Natural killer cell (primary cell): ENCODE results near the gene DTNB. TPM values are rescaled to one million over a fixed set of nuclear protein-coding genes. Genes with fewer than 3 reads are reported as not detected.

ENCODE experiments used
- ATAC-seq, 3 donors: fragments of 150-1000 bp in 2 of 3; fragments of 200-7000 bp in 1 of 3; cut with Tn5 transposase; 1 replicate in 1 of 3; 2 replicates in 2 of 3; pipeline ENCODE4 v1.10.0; 2021; ENCODE audit warnings: mild to moderate bottlenecking in 2 of 3, moderate library complexity in 2 of 3
- DNase-seq, 2 donors: peaks; one replicate each; pipeline versions ENCODE4 v3.0.0 to v3.0.0-alpha.2; 2013 to 2021; ENCODE audit warnings: mixed read lengths in 1 of 2
- H3K27ac ChIP-seq: one replicate; pipeline ENCODE4 v1.5.1; 2013; ENCODE audit warnings: mild to moderate bottlenecking, low read length
- H3K27me3 ChIP-seq: one replicate; pipeline ENCODE4 v1.6.1; 2013; ENCODE audit warnings: low read length; ENCODE audit not compliant: control insufficient read depth, insufficient read depth
- H3K36me3 ChIP-seq: one replicate; pipeline ENCODE4 v1.6.1; 2013; ENCODE audit warnings: low read length; ENCODE audit not compliant: control insufficient read depth, insufficient read depth
- H3K4me1 ChIP-seq: one replicate; pipeline ENCODE4 v1.6.1; 2013; ENCODE audit warnings: low read length; ENCODE audit not compliant: control insufficient read depth, insufficient read depth
- H3K4me3 ChIP-seq: one replicate; pipeline ENCODE4 v1.5.1; 2013; ENCODE audit warnings: low read length
- H3K9me3 ChIP-seq: one replicate; pipeline ENCODE4 v1.6.1; 2013; ENCODE audit warnings: low read length; ENCODE audit not compliant: control insufficient read depth, insufficient read depth
- H3K27ac Mint-ChIP-seq, 2 donors: one replicate each; pipeline ENCODE4 v1.8.0; 2022; ENCODE audit warnings: mild to moderate bottlenecking in 2 of 2, mixed read lengths in 2 of 2, moderate library complexity in 1 of 2
- H3K27me3 Mint-ChIP-seq, 2 donors: one replicate each; pipeline ENCODE4 v1.8.0; 2022; ENCODE audit warnings: low read depth in 2 of 2, mixed read lengths in 2 of 2
- H3K36me3 Mint-ChIP-seq: one replicate; pipeline ENCODE4 v1.8.0; 2022; ENCODE audit warnings: mixed read lengths
- H3K4me1 Mint-ChIP-seq, 2 donors: one replicate each; pipeline ENCODE4 v1.8.0; 2022; ENCODE audit warnings: mixed read lengths in 2 of 2
- H3K4me3 Mint-ChIP-seq: one replicate; pipeline ENCODE4 v1.8.0; 2022; ENCODE audit warnings: mild to moderate bottlenecking, moderate library complexity, mixed read lengths
- H3K9me3 Mint-ChIP-seq, 2 donors: one replicate each; pipeline ENCODE4 v1.8.0; 2022; ENCODE audit warnings: mixed read lengths in 2 of 2
- WGBS: methylation state at CpG from one replicate; pipeline ENCODE4 v1.1.7; 2013; ENCODE audit warnings: missing lambda C conversion rate; ENCODE audit not compliant: insufficient coverage; 5-methylcytosine and 5-hydroxymethylcytosine counted together
- intact Hi-C: fragments of 100-400 bp; cut with micrococcal nuclease; formaldehyde crosslinking; loops from one replicate; pipeline ENCODE4 v1.14.2; 2022
- total RNA-seq, 4 donors: library from RNA; stranded (reverse); fragments of 120-200 nt in 1 of 4; gene quantifications; one replicate each; pipeline versions ENCODE4 v1.2.3 to v1.2.4, GENCODE V29; 2013 to 2022
- TF ChIP-seq, protein P1 (sequence below): fragments of 200-600 bp; IDR thresholded peaks from one replicate; pipeline ENCODE4 v1.8.0; 2022; ENCODE audit warnings: antibody characterized with exemption

DTNB gene
- total RNA-seq, 3 donors from 2014 or later (not counting 1 experiment from before 2014, with no cell fraction given) = 20.8 to 33.7 (median 23.6) TPM

DNA sequence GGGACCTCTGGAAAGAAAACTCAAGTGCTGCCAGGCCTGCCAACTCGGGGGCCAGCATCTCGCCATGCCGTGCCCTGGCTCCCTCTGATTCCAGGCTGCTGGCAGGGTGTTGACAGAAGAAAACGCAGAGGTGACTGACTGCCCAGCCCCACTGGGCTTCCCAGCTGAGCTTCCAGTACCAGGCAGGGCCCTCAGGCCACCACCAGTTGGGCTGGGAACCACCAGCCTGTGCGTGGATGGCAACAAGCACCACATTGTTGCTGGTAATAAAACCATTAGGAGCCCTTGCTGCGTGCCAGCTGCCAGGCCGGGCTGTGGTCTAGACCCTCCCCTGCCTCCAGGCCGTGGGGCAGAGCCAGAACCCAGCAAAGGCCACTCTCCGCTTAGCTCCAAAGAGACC, 340.8 kb downstream of the DTNB start:
- TF ChIP-seq, protein P1, sequence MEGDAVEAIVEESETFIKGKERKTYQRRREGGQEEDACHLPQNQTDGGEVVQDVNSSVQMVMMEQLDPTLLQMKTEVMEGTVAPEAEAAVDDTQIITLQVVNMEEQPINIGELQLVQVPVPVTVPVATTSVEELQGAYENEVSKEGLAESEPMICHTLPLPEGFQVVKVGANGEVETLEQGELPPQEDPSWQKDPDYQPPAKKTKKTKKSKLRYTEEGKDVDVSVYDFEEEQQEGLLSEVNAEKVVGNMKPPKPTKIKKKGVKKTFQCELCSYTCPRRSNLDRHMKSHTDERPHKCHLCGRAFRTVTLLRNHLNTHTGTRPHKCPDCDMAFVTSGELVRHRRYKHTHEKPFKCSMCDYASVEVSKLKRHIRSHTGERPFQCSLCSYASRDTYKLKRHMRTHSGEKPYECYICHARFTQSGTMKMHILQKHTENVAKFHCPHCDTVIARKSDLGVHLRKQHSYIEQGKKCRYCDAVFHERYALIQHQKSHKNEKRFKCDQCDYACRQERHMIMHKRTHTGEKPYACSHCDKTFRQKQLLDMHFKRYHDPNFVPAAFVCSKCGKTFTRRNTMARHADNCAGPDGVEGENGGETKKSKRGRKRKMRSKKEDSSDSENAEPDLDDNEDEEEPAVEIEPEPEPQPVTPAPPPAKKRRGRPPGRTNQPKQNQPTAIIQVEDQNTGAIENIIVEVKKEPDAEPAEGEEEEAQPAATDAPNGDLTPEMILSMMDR = no peak
- no peak overlapping the region for H3K27ac ChIP-seq
- Mint-ChIP-seq H3K27ac (peak overlapping the region in 1 of 2 donors; percentile 68), H3K27me3 (no peaks in the 10 kb centered on the region), H3K36me3 (peaks cover 3% of the 10 kb centered on the region), H3K4me1 (peaks cover 41 to 67% of the 10 kb centered on the region in 2 donors), H3K9me3 (no peaks in the 10 kb centered on the region), H3K4me3 (no peak overlapping the region)
- no peaks in the 10 kb centered on the region for H3K9me3 ChIP-seq
- no peaks in the 10 kb centered on the region for H3K36me3 ChIP-seq
- H3K4me3 ChIP-seq = no peak overlapping the region
- 90% methylated on average over 9 of the region's 9 CpGs for WGBS
- intact Hi-C loops = no loop called here
- H3K4me1 ChIP-seq = peaks cover 31% of the 10 kb centered on the region
- no peaks in the 10 kb centered on the region for H3K27me3 ChIP-seq
- ATAC-seq (no peak), DNase-seq (no peak)

DNA sequence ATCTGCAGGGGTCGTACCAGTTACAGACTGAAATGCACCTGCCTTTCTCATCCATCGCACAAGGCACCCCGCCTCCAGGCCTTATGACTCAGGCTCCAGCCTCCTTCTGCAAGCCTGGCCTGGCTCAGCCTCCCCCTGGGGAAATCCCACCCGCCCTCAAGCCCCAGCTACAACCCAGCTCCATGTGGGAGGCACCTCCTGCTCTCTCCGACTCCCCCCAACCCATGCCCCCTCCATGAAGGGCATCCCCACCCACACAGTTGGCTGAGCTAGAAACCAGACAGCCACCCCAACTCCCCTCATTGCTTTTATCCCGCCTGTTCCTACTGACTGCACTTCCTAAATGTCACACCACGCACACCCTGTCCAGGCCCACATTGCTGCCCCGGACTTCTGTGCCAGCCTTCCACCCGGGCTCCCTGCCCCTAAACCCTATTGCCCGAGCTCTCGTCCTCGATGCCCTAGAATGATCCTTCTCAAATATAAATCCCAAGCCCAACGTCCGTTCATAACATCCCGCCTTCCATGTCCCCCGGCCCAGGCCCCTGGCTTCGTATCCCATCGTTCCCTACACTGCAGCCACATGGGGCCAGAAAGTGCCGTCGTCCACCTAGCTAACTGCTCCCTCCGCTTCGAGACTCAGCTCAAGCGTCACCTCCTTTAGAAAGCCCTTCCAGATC, 341.6 kb downstream of the DTNB start:
- intact Hi-C loops = no loop called here
- H3K9me3 ChIP-seq = peaks cover 2% of the 10 kb centered on the region
- H3K4me3 ChIP-seq = no peak overlapping the region
- peaks cover 30% of the 10 kb centered on the region for H3K4me1 ChIP-seq
- Mint-ChIP-seq H3K36me3 (peaks cover 10% of the 10 kb centered on the region), H3K9me3 (no peaks in the 10 kb centered on the region), H3K4me3 (no peak overlapping the region), H3K27ac (peak overlapping the region in 1 of 2 donors; percentile 68), H3K4me1 (peaks cover 33 to 64% of the 10 kb centered on the region in 2 donors), H3K27me3 (no peaks in the 10 kb centered on the region)
- no peaks in the 10 kb centered on the region for H3K27me3 ChIP-seq
- no peak for ATAC-seq
- no peak overlapping the region for H3K27ac ChIP-seq
- TF ChIP-seq, protein P1 = no peak
- DNase-seq = peak in 1 of 2 donors; percentile 27
- 88% methylated on average over 23 of the region's 23 CpGs for WGBS
- H3K36me3 ChIP-seq = no peaks in the 10 kb centered on the region

DNA sequence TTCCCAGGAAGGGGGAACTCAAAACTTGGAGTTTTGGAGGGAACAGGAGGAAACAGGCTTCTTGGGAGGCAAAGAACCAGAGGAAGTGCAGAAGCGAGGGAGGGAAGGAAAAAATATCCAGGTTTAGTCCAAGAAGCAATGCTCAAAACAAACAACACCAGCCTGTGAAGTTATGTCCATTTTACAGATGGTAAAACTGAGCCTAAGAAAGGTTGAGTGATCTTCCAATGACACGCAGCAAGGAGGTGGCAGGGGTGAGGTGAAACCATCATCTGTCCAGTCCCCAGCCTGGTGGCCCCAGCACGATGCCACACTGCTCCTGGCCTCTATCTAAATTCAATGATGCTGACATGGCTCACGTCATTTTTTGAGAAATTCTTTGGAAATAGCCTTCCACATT, 342.4 kb downstream of the DTNB start:
- Histone ChIP-seq H3K36me3 (peaks cover 3% of the 10 kb centered on the region), H3K4me1 (peaks cover 21% of the 10 kb centered on the region), H3K27ac (no peak overlapping the region), H3K9me3 (peaks cover 10% of the 10 kb centered on the region), H3K4me3 (no peak overlapping the region), H3K27me3 (no peaks in the 10 kb centered on the region)
- TF ChIP-seq, protein P1 = no peak
- intact Hi-C loops = no loop called here
- Mint-ChIP-seq H3K27ac (peak overlapping the region in 1 of 2 donors; percentile 35), H3K36me3 (peaks cover 10% of the 10 kb centered on the region), H3K4me1 (peaks cover 30 to 56% of the 10 kb centered on the region in 2 donors), H3K4me3 (no peak overlapping the region), H3K27me3 (no peaks in the 10 kb centered on the region), H3K9me3 (no peaks in the 10 kb centered on the region)
- ATAC-seq (no peak), DNase-seq (no peak)
- WGBS = 89% methylated on average over 4 of the region's 4 CpGs

DNA sequence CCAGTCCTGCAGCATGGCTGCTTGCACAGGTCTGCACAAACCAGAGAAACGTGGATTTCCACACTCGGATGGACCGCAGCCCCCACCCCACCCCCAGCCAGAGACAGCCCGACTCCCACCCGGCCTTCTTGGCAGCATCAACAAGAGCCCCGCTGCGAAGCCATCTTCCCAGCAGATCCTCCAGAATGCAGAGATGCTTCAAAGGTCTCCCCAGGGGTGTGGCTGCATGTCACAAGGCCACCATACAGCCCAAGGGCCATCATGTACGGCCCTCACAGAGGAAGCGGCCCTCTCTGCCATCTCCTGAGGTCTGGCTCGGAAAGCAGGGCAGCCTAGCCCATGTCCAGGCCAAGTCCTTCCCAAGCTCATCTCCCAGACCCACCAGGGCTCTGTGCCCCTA, 343.1 kb downstream of the DTNB start:
- no peak for ATAC-seq
- Histone ChIP-seq H3K4me3 (no peak overlapping the region), H3K4me1 (peaks cover 15% of the 10 kb centered on the region), H3K27ac (no peak overlapping the region), H3K27me3 (no peaks in the 10 kb centered on the region), H3K36me3 (peaks cover 3% of the 10 kb centered on the region), H3K9me3 (peaks cover 10% of the 10 kb centered on the region)
- Mint-ChIP-seq H3K4me3 (no peak overlapping the region), H3K27me3 (no peaks in the 10 kb centered on the region), H3K27ac (peak overlapping the region in 1 of 2 donors; percentile 35), H3K4me1 (peaks cover 29 to 50% of the 10 kb centered on the region in 2 donors), H3K36me3 (peaks cover 10% of the 10 kb centered on the region), H3K9me3 (no peaks in the 10 kb centered on the region)
- 94% methylated on average over 10 of the region's 10 CpGs for WGBS
- no peak for DNase-seq
- intact Hi-C loops = no loop called here
- TF ChIP-seq, protein P1 = no peak
